Peyer's patch (tissue), 4 donors: ENCODE results near the gene CELF1. TPM values are rescaled to one million over a fixed set of nuclear protein-coding genes. Genes with fewer than 3 reads are reported as not detected.

Experiments
- DNase-seq, 3 donors: peaks; one replicate each; pipeline ENCODE4 v3.0.0-alpha.2; 2017 to 2019
- H3K27ac ChIP-seq, 4 donors: fragments of 200-600 bp; sonication (generic); one replicate each; pipeline ENCODE4 v1.5.1; 2016 to 2019
- H3K27me3 ChIP-seq, 2 donors: fragments of 200-600 bp; sonication (generic); one replicate each; pipeline ENCODE4 v1.5.1; 2019
- H3K36me3 ChIP-seq, 3 donors: fragments of 200-600 bp; sonication (generic); one replicate each; pipeline ENCODE4 v1.5.1; 2016 to 2019
- H3K4me1 ChIP-seq, 4 donors: fragments of 200-600 bp; sonication (generic); one replicate each; pipeline ENCODE4 v1.5.1; 2016 to 2019
- H3K4me3 ChIP-seq, 4 donors: fragments of 200-600 bp; sonication (generic); 1 replicate in 3 of 4; 2 replicates in 1 of 4; pipeline ENCODE4 v1.5.1; 2016 to 2019; ENCODE audit warnings: mild to moderate bottlenecking in 1 of 4
- H3K9me3 ChIP-seq, 4 donors: fragments of 200-600 bp; sonication (generic); one replicate each; pipeline ENCODE4 v1.5.1; 2016 to 2019; ENCODE audit warnings: mild to moderate bottlenecking in 1 of 4
- POLR2A ChIP-seq, 2 donors: fragments of 450-650 bp; IDR thresholded peaks; one replicate each; pipeline ENCODE4 v1.5.1; 2017; ENCODE audit warnings: antibody characterized with exemption in 2 of 2, mild to moderate bottlenecking in 2 of 2, moderate library complexity in 2 of 2
- total RNA-seq, 4 donors: library from RNA; depleted of rRNA; stranded (reverse); fragments of >200 nt; gene quantifications; one replicate each; pipeline ENCODE4 v1.1.0, GENCODE V29; 2016
- TF ChIP-seq, protein P1 (sequence below), 6 experiments: fragments of 450-650 bp in 4 of 6; fragments of 200-600 bp in 2 of 6; sonication (generic) in 1 of 6; IDR thresholded peaks; one replicate each; pipeline ENCODE4 v1.5.1; 2017 to 2019; ENCODE audit warnings: antibody characterized with exemption in 6 of 6, mild to moderate bottlenecking in 3 of 6, moderate library complexity in 1 of 6

Gene CELF1
- total RNA-seq, 4 donors from 2014 or later, result 90.7 to 134 (median 121) TPM

DNA sequence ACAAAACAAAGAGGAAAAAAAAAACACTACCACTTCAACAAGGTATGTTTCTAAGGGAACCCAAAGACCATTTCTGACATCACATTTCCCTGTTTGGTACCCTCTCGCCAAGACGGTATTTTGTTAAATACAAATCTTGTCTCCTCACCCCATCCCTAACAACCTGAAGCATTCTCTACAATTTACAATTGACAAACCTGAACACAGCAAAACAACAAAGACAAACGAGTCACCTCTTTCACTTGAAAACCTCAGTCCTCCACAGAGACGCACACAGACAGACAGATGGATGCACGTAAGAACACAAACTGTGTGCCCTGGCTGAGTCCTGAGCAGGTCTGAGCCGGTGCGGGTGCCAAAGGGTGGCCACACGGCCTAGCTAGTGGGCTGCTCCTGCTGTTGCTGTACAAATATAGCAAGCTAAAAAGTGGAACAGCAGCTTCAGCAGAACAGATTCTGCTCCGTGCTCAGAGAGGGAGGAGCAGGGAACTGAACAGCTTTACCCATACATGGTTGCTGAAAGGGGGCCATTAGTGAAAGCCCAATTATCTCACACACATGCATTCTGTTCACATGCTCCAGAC lies 28.5 kb downstream of the CELF1 start:
- peak overlapping the region in 1 of 4 donors; percentile 25 for H3K4me3 ChIP-seq
- H3K9me3 ChIP-seq, result no peaks in the 10 kb centered on the region
- no peak for TF ChIP-seq POLR2A (IDR thresholded peaks at IDR 0.05)
- TF ChIP-seq, protein P1, sequence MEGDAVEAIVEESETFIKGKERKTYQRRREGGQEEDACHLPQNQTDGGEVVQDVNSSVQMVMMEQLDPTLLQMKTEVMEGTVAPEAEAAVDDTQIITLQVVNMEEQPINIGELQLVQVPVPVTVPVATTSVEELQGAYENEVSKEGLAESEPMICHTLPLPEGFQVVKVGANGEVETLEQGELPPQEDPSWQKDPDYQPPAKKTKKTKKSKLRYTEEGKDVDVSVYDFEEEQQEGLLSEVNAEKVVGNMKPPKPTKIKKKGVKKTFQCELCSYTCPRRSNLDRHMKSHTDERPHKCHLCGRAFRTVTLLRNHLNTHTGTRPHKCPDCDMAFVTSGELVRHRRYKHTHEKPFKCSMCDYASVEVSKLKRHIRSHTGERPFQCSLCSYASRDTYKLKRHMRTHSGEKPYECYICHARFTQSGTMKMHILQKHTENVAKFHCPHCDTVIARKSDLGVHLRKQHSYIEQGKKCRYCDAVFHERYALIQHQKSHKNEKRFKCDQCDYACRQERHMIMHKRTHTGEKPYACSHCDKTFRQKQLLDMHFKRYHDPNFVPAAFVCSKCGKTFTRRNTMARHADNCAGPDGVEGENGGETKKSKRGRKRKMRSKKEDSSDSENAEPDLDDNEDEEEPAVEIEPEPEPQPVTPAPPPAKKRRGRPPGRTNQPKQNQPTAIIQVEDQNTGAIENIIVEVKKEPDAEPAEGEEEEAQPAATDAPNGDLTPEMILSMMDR (IDR thresholded peaks at IDR 0.05), result no peak
- no peak for DNase-seq
- H3K36me3 ChIP-seq, result peaks cover 0 to 3% (median 0%) of the 10 kb centered on the region in 3 donors
- H3K27me3 ChIP-seq, result no peaks in the 10 kb centered on the region
- peaks cover 0 to 49% (median 9%) of the 10 kb centered on the region in 4 donors for H3K4me1 ChIP-seq
- peak overlapping the region in 3 of 4 donors; percentile 34 to 57 (median 38) for H3K27ac ChIP-seq

DNA sequence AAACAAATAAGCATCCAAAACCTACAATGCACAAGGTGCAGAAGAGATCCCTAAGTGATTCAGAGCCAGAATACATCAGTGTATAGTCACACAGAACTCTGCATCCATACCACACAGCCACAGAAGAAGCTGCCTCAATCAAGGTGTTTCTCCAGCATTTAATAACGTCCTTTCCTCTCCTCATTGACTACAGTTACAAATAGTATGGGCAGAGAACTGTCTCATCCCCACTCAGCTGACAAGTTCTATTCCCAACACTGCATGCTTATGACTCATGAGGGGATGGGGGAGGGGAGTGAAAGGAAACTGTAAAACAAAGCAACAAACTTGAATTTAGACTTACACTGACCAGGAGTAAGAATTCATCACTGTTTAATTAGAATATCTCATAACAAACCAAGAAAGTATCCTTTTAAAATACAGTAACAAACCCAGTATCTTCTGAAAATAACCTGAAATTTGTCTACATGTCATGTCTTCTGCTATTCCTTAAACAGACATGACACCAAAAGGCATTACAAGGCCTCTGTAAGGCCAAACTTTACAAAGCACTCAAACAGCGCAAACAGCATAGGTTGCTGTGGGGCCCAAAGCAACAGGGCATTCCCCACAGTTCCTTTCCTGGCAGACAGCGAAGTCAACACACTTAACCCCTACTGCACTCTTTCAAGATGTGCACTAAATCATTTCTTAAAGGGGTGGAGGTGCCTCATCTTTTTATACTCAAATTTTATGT lies 29.3 kb downstream of the CELF1 start:
- Histone ChIP-seq H3K27me3 (no peaks in the 10 kb centered on the region), H3K4me1 (peaks cover 0 to 53% (median 14%) of the 10 kb centered on the region in 4 donors), H3K9me3 (no peaks in the 10 kb centered on the region), H3K4me3 (peak overlapping the region in 1 of 4 donors; percentile 25), H3K27ac (peak overlapping the region in 3 of 4 donors; percentile 38 to 57 (median 54)), H3K36me3 (peaks cover 0 to 3% (median 0%) of the 10 kb centered on the region in 3 donors)
- TF ChIP-seq POLR2A (IDR thresholded peaks at IDR 0.05), result no peak
- TF ChIP-seq, protein P1 (IDR thresholded peaks at IDR 0.05), result no peak
- DNase-seq, result peak in 1 of 3 donors; percentile 63

DNA sequence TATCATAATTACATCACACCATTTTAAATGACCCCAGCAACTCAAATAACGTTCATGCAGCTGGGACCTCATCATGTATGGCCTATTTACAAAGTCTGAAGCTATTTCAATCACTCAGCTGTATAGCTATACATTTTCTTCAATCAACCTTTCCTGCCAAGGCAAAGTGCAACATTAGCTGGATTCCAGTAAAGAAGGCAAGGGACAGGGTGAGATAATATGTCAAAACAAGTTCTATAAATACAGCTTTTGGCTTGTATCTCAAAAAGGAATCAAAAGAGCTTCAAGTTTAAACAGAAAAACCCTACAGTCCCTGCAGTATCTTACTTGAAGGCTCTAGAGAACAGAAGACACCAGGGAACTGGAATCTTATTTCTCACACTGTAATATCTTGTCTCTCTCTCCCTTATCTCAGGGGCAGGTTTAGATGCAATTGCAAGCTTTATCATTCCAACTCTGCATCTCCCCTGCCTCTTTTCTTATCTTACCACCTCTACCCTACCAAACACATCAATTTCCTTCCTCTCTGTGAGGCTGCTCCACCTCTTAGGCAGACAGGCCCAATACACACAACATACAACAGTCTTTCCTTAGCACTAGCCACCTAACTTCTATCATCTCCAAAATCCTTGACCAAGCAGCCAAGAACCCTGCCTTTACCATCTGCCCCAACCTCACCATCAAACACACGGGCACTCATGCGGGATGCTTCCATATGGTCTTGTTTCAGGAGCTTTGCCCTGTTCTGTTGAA lies 34.5 kb downstream of the CELF1 start:
- no peak for DNase-seq
- Histone ChIP-seq H3K27me3 (no peaks in the 10 kb centered on the region), H3K27ac (no peak overlapping the region), H3K4me1 (peaks cover 0 to 68% (median 20%) of the 10 kb centered on the region in 4 donors), H3K36me3 (peaks cover 0 to 3% (median 0%) of the 10 kb centered on the region in 3 donors), H3K4me3 (no peak overlapping the region), H3K9me3 (no peaks in the 10 kb centered on the region)
- TF ChIP-seq, protein P1 (IDR thresholded peaks at IDR 0.05), result no peak
- TF ChIP-seq POLR2A (IDR thresholded peaks at IDR 0.05), result no peak

DNA sequence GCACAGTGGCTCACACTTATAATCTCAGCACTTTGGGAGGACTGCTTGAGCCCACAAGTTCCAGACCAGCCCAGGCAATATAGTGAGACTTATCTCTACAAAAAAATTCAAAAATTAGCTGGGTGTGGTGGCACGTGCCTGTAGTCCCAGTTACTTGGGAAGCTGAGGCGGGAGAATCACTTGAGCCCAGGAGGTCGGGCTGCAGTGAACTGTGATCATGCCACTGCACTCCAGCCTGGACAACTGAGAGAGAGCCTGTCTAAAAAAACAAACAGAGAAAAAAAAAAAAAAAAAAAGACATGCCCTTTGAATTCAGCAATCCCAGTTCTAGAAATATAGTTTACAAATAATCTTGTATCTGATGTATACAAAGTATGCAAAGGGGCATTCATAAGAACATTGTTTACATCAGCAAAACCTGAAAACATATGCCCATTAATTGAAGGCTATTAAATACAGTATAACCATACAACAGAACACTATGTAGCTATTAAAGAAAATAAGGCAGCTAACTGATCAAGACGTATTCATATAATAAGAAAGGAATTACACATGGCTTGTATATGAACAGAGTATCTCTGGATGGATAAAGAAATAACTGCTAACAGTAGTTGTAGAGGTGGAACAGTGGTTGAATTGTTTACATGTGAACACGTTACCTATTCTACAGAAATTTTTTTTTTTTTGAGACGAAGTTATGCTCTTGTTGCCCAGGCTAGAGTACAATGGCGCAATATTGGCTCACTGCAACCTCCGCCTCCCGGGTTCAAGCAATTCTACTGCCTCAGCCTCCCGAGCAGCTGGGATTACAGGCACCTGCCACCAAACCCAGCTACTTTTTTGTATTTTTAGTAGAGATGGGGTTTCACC lies 35.7 kb downstream of the CELF1 start:
- no peak overlapping the region for H3K27ac ChIP-seq
- TF ChIP-seq POLR2A (IDR thresholded peaks at IDR 0.05), result no peak
- no peaks in the 10 kb centered on the region for H3K9me3 ChIP-seq
- H3K4me3 ChIP-seq, result no peak overlapping the region
- H3K36me3 ChIP-seq, result peaks cover 0 to 3% (median 0%) of the 10 kb centered on the region in 3 donors
- DNase-seq, result no peak
- no peaks in the 10 kb centered on the region for H3K27me3 ChIP-seq
- H3K4me1 ChIP-seq, result peaks cover 0 to 58% (median 18%) of the 10 kb centered on the region in 4 donors

DNA sequence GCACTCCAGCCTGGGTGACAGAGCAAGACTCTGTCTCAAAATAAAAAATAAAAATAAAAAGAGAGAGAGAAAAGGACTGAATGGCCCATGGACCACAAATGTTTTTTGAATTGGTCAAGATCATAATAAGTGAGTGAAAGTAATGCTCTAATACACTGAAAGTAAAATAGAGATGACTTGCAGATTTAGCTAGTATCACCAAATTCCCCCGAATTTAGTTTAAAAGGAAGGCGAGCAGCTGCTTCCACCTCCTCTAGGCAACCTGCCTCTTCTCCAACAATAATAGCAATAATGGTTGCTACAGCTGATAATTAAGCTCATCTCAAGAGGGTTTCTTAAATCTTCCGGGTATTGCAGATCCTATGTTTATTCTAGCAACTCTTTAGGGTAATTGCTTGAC lies 36.8 kb downstream of the CELF1 start:
- TF ChIP-seq POLR2A (IDR thresholded peaks at IDR 0.05), result no peak
- TF ChIP-seq, protein P1 (IDR thresholded peaks at IDR 0.05), result no peak
- Histone ChIP-seq H3K27ac (no peak overlapping the region), H3K36me3 (peaks cover 0 to 3% (median 0%) of the 10 kb centered on the region in 3 donors), H3K4me1 (peaks cover 0 to 48% (median 18%) of the 10 kb centered on the region in 4 donors), H3K4me3 (no peak overlapping the region), H3K9me3 (no peaks in the 10 kb centered on the region), H3K27me3 (no peaks in the 10 kb centered on the region)
- no peak for DNase-seq
